Measurements from ENCODE around the gene ANKRD52. TPM values are rescaled to one million over a fixed set of nuclear protein-coding genes. Genes with fewer than 3 reads are reported as not detected.
"Not testable (repeated sequence)": the region's sequence is repeated elsewhere in the genome, so short reads cannot be mapped to it uniquely, and the experiment has no call there.

The ANKRD52 gene
- total RNA-seq, 1 donor from 2014 or later, result 49.1 TPM

DNA sequence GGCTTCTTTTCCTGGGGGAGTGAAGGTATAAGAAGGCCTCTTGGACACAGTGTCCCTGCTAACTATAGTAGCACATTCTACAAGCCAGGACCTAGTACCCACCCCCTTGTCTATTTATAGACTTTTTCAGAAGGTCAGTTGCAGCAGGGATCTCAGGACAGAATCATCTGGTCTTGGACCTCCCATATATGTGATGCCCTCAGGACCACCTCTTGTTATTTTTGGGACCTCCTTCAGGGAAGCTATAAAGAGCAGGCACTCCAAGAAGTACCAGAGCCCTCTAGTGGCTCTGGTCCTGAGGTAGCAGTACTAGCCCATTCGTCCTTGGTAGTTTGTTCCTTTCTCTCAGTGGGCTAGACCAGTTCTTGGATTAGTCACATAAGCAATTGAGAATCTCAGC is 12.8 kb upstream of the ANKRD52 start:
- Mint-ChIP-seq H3K36me3 (ENCODE audit: unreplicated experiment) (no peaks in the 10 kb centered on the region), H3K27ac (ENCODE audit: unreplicated experiment) (no peak overlapping the region), H3K9me3 (ENCODE audit: unreplicated experiment) (peaks cover 2% of the 10 kb centered on the region), H3K4me1 (ENCODE audit: low read depth, unreplicated experiment) (peaks cover 5% of the 10 kb centered on the region), H3K4me3 (ENCODE audit: unreplicated experiment) (no peak overlapping the region), H3K27me3 (ENCODE audit: unreplicated experiment) (peaks cover 7% of the 10 kb centered on the region)
- TF ChIP-seq CTCF (IDR thresholded peaks at IDR 0.05; ENCODE audit: partially characterized antibody, unreplicated experiment), result no peak
- DNase-seq, result no peak

GRCh38 chr12:56267443-56268071 is 9.4 kb upstream of the ANKRD52 start:
- H3K27ac Mint-ChIP-seq (ENCODE audit: unreplicated experiment), result no peak overlapping the region
- H3K4me1 Mint-ChIP-seq (ENCODE audit: low read depth, unreplicated experiment), result peaks cover 5% of the 10 kb centered on the region
- H3K4me3 Mint-ChIP-seq (ENCODE audit: unreplicated experiment), result peak overlapping the region; percentile 87
- peaks cover 6% of the 10 kb centered on the region for H3K27me3 Mint-ChIP-seq (ENCODE audit: unreplicated experiment)
- TF ChIP-seq CTCF (IDR thresholded peaks at IDR 0.05; ENCODE audit: partially characterized antibody, unreplicated experiment), result no peak
- H3K36me3 Mint-ChIP-seq (ENCODE audit: unreplicated experiment), result no peaks in the 10 kb centered on the region
- no peaks in the 10 kb centered on the region for H3K9me3 Mint-ChIP-seq (ENCODE audit: unreplicated experiment)
- peak; percentile 47 for DNase-seq

- H3K27ac Mint-ChIP-seq (ENCODE audit: unreplicated experiment), result peak within 1 kb of the TSS; percentile 74
- peaks cover 5% of the 10 kb centered on the region for H3K27me3 Mint-ChIP-seq (ENCODE audit: unreplicated experiment)
- no peaks in the 10 kb centered on the region for H3K36me3 Mint-ChIP-seq (ENCODE audit: unreplicated experiment)
- peak; percentile 93 for DNase-seq
- H3K4me3 Mint-ChIP-seq (ENCODE audit: unreplicated experiment), result peak within 1 kb of the TSS; percentile 94
- H3K4me1 Mint-ChIP-seq (ENCODE audit: low read depth, unreplicated experiment), result peaks cover 5% of the 10 kb centered on the region
- H3K9me3 Mint-ChIP-seq (ENCODE audit: unreplicated experiment), result no peaks in the 10 kb centered on the region
- peak; percentile 69 for TF ChIP-seq CTCF (IDR thresholded peaks at IDR 0.05; ENCODE audit: partially characterized antibody, unreplicated experiment)
Observed at GRCh38 chr12:56266693-56267442, 8.7 kb upstream of the ANKRD52 start, which contains the start of gene COQ10A. TSS of gene COQ10A (plus strand) at chr12:56266942. CDS start at chr12:56267119, 177 bp downstream.

- Mint-ChIP-seq H3K27ac (ENCODE audit: unreplicated experiment) (peak overlapping the region; percentile 74), H3K4me3 (ENCODE audit: unreplicated experiment) (peak overlapping the region; percentile 94)
- H3K9me3 Mint-ChIP-seq (ENCODE audit: unreplicated experiment); DNase-seq; H3K4me1 Mint-ChIP-seq (ENCODE audit: low read depth, unreplicated experiment); H3K27me3 Mint-ChIP-seq (ENCODE audit: unreplicated experiment); H3K36me3 Mint-ChIP-seq (ENCODE audit: unreplicated experiment): not testable (repeated sequence)
Observed at GRCh38 chr12:56266068-56266692, 8.0 kb upstream of the ANKRD52 start.

GRCh38 chr12:56262955-56263354 is 4.8 kb upstream of the ANKRD52 start:
- H3K27me3 Mint-ChIP-seq (ENCODE audit: unreplicated experiment); H3K9me3 Mint-ChIP-seq (ENCODE audit: unreplicated experiment); DNase-seq; H3K4me3 Mint-ChIP-seq (ENCODE audit: unreplicated experiment); H3K27ac Mint-ChIP-seq (ENCODE audit: unreplicated experiment); H3K4me1 Mint-ChIP-seq (ENCODE audit: low read depth, unreplicated experiment); H3K36me3 Mint-ChIP-seq (ENCODE audit: unreplicated experiment): not testable (repeated sequence)

All from glutamatergic neuron (in vitro differentiated cells).